HG02943 (cell line): ENCODE results near the gene SOCS1.
A peak's percentile ranks its signal among the peaks of the same experiment; 100 is the strongest.
"Not testable (repeated sequence)": the region's sequence is repeated elsewhere in the genome, so short reads cannot be mapped to it uniquely, and the experiment has no call there.

ENCODE experiments used
- ATAC-seq: cut with Tn5 transposase; IDR thresholded peaks from one replicate; pipeline ENCODE4 v1.9.1; 2021; ENCODE audit warnings: mild to moderate bottlenecking, low read depth, moderate library complexity; ENCODE audit not compliant: unreplicated experiment

The SOCS1 gene

DNA sequence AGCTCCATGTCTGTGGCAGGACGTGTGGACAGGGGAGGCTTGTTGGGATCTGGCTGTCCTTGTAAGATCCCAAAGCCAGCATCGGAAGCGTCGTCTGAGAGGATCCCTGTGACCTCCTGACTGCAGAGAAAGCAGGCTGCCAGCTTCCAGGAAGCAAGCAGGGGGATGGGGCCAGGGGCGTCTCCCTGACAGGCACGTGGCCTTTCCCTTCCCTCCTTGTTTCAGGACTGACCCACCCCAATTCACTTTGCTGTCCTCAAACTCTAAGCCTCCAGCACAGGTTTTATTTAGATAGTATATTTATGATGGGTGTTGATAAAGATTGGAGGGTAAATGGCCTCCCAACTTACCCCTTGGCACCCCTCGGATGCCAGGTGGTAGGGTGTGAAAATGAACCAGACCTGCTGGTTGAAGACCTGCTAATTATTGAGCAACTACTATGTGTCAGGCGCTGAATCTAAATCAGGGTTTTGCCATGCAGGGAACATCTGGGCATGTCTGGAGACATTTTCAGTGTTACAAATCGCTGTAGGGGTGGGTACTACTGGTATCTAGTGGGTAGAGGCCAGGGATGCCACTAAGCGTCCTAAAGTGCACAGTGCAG, 24.5 kb downstream of the SOCS1 start:
- no peak for ATAC-seq

DNA sequence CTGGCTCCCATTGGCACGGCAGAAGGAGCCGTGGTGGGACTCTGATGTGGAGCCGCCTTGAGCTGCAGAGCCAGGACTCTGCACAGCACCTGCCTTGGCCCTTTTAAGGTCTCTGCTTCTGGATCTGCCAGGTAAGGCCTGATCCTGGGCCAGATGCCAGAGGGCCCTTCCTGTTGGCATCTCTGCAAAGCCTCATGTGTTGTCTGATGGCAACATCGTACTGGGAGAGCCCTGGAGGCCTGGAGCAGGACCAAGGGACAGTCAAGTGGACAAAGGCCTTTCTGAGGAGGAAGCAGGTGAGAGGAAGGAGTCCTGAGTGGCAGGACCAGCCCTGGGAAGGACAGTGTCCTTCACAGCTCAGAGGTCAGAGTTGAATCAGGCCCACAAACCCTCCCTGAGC, 26.1 kb downstream of the SOCS1 start:
- ATAC-seq: no peak

DNA sequence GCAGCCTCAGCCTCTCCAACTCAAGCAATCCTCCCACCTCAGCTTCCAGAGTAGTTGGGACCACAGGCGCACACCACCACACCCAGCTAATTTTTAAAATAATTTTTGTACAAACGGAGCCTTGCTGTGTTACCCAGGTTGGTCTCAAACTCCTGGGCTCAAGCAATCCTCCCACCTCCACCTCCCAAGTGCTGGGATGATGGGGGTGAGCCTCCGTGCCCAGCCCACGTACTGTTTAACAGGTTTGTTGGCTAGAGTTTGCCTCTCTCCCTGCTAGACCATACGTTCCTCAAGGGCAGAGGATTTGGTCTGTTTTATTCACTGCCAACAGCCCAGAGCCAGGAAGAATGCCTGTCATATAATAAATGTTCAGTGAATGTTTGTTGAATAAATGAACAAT, 26.6 kb downstream of the SOCS1 start:
- no peak for ATAC-seq

DNA sequence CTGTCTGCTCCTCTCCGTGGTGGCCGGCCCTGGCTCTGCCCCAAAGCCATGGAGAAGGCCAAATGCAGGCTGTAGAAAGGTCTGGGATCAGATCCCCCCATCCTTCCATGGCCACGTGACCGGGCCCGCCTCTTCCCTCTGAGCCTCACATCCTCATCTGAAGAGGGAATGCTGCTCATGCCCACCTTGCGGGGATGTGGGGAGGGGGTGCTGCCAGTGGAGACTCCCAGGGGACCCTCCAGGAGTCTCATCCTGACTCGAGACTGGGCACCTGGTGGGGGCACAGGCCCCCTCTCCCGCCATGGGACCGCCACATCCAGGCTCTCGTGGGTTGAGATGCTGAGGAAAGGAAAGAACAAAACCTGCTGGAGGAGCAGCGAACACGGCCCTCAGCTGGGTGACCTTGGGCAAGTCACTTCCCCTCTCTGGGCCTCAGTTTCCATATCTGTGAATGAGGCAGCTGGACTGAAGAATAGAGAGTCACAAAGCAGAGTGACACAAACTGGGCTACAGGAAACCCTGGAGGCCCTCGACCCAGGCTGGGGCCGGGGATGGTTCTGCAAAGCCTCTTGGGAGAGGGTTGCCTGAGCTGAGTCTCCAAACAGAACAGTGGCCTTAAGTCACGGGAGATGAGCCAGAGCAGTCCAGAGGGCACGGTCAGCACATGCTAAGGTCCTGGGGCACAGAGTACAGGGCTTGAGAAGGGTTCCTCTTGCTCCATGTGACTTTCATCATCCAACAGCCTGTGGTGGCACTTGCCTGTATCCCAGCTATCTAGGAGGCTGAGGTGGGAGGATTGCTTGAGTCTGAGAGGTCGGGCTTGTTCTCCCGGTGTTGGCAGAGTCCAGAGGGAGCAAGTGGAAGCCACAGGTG, 30.1 kb downstream of the SOCS1 start:
- no peak for ATAC-seq

DNA sequence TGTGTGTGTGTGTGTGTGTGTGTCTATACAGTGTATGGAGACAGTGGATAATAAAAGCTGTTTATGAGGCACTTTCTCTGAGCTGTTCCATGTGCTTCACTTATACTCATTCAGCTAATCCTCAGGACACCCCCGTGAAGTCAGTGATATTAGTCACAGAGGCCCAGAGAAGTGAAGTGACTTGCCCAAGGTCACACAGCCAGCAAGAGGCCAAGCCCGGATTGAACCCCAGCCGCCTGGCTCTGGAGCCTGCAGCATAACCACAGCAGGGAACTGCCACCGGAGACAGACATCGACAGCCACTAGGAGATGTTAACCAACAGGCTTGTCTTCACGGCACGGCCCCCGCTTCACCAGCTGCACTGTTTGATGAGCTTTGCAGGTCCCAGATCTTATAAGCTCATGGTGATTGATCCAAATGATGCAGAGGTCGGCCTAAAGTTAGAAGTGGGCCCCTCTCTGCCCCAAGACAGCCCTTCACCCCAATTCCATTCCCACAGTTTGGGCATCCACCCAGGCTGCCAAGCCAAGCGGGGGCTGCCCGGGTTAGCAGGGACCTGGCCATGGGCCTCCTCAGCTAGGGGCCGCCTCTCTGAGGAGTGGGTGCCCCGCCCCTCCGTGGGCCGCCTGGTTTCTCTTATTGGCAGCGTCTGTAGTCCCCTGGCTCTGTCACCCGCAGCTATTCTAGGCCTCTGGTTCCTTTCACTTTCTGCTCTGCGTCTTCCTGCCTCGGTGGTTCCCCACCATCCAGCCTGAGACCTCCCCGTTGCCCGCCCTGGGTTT, 30.9 kb downstream of the SOCS1 start:
- ATAC-seq: peak; percentile 89

DNA sequence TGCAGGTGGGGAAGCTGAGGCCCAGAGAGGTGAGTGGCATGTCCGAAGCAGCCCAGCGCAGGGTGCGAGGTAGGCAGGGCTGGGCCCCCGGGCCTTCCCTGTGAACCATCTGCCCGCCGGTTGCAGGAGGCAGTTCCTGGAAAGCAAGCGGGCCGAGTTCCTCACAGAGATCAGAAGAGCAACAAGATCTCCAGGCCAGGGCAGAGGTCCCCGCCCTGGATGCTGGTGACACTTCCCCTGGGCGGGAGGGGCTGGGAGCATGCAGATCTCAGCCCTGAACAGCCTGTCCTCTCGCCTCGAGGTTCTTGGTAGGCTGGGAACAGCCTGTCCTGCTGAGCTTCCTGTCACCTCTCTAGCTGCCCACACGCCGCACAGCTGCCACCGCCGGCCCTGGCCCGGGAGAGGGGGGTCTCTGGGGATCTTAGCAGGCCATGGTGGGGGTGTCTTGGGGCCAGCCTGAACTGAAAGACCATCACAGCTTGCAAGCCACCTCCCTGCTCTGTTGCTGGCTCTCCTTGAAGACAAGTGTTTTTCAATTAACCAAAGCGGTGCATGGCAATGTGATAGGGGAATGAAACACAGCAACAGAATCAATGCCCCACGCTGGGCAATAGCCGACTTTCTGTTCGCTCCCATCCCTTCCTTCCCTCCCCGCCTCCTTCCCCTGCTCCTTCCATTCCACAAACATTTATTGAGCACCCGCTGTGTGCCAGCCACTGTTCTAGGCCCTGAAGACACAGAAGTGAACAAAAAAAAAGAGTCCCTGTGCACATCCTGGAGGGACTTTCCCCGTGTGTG, 31.7 kb downstream of the SOCS1 start:
- peak; percentile 43 for ATAC-seq

DNA sequence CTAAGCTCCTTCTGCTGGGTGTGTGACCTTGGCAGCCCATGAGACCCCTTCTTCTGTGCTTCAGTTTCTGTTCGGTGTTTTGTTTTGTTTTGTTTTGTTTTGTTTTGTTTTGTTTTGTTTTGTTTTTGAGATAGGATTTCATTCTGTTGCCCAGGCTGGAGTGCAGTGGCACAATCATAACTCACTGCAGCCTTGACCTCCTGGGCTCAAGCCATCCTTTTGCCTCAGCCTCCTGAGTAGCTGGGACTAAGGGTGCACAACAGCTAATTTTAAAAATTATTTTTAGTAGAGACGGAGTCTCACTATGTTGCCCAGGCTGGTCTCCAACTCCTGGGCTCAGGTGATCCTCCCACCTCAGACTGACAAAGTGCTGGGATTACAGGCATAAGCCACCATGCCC, 35.5 kb downstream of the SOCS1 start:
- not testable (repeated sequence) for ATAC-seq

DNA sequence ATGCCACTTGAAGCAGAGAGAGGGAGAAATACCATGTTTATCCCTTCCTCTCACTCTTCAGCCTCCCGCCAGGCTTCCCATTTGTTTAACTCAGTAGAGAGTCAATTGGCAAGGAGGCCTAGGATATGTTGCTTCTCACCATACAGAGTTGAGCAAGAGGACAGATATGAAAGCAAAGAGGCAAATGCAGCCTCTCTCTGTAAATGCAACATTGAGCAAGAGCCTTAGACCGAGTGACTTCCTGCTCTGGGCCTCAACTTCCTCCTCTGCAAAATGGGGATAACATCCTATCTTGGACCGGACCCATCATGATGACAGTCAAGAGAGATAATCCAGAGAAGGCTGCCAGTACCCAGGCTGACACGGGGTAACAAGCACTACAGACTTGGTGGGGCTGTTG, 36.8 kb downstream of the SOCS1 start:
- no peak for ATAC-seq

DNA sequence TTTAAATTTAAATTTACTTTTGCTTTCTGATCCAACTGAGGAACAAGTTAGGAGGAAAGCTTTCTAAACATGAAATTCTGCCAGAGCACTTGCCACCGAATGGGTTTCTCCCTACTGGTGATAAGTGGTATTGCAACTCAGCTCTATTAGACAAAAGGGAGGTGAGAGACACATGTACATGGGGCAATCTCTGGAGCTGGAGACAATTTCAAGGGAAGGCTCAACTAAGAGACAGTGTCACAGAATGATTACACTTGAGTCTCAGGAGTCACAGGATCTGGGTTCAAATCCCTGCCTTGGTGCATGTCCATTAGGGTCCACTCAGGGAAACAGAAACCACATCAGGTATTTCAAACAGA, 37.4 kb downstream of the SOCS1 start:
- ATAC-seq: no peak

DNA sequence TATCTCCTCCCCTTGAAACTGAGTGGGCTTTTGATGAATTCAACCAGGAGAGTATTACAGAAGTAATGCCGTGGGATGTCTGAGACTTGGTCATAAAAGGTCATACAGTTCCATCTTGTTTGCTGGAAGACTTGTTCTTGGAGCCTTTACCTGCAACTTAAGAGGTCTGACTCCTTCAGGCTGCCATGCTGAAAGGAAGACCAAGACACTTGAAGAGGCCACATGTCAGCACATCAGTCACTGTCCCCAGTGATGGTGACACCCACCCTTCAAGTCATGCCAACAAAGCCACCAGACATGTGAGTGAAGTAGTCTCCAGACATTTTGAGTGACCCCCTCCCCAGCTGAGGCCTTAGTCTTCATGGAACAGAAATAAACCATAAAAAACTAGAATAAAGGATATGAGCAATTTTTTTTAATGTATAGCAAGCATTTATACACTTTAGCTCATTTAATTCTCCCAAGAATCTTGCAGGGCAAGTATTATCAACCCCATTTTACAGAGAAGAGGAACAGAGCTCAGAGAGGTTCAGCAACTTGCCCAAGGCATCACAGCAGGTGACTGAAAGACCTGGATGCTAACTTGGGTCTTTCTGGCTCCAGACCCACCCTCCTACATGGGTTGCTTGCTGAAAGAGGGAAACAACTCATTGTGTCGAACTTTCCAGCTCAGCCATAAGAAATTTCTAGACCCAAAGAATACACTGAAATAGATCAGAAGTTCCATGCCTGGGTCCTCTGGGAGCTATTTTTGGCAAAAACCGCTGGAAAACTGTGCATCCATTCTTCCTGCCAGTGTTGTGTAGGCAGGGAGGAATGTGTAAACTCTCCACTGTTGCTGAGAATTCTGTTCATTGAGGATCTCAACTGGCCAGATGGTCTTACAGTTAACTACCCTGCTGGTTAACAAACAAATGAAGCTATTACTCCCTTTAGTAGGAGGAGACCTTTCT, 38.1 kb downstream of the SOCS1 start:
- no peak for ATAC-seq

DNA sequence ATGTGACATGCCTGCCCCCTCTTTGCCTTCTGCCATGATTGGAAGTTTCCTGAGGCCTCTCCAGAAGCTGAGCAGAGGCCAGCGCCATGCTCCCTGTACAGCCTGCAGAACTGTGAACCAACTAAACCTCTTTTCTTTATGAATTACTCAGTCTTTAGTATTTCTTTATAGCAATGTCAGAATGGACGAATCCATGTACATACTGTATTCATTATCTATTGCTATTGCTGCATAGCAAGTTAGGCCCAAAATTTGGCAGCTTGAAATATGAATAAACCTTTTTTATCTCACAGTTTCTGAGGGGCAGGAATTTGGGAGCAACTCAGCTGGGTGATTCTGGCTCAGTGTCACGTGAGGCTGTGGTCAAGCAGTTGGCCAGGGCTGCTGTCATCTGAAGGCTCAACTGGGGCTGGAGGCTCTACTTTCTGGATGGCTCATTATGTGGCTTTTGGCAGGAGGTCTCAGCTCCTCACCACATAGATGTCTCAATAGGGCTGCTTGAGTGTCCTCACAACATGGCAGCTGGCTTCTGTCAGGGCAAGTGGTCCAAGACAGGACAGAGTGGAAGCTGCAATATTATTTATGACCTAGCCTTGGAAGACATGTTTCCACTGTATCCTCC, 40.0 kb downstream of the SOCS1 start:
- ATAC-seq: no peak

DNA sequence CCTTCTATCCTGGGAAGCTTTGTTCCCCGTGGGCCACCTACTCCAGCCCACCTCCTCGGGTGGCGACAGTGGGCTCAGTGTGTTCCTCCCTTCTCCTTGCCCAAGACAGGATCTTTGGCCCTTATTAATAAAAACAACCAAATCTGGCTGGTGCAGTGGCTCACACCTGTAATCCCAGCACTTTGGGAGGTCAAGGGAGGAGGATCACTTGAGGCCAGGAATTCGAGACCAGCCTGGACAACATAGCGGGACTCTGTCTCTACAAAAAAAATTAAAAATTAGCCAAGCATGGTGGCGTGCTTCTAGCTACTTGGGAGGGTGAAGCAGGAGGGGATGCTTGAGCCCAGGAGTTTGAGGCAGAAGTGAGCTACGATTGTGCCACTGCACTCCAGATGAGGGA, 42.2 kb downstream of the SOCS1 start:
- ATAC-seq: no peak

DNA sequence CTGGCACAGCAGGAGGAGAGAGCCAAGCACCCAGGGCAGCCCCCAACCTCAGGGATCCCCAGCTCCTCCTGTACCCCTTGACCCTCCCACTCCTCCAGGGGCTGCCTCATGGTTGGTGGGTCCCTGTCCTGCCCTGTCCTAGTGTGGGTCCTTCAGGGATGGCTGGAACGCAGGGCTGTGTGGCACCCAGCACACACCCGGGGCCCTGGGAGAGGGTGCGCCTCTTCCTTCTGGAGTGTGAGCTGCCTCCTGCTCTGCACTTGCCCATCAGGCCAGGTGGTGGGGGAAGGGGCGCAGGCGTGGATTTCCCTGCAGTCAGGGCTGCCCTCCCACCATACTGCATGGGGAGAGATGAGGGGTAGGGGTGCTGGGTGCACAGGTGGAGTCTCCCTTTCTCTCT, 42.6 kb downstream of the SOCS1 start:
- ATAC-seq: no peak

DNA sequence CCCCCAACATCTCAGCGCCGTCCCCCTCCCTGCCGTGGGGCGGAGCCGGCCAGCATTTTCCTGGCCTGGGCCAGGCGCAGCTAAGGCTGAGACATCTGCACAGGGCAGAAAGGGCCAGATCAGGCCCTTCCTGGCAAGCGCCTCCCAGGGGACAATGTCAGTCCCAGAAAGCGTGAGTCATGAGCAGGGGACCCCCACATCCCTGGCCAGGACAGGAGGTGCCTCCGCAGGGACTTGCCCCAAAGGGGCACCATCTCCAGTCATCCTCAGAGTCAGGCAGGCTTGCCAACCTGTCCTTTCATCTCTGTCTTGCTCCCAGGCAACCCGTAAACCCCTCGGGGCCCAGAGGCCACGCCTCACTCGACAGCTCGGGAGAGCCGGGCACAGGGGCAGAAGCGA, 43.2 kb downstream of the SOCS1 start:
- no peak for ATAC-seq

DNA sequence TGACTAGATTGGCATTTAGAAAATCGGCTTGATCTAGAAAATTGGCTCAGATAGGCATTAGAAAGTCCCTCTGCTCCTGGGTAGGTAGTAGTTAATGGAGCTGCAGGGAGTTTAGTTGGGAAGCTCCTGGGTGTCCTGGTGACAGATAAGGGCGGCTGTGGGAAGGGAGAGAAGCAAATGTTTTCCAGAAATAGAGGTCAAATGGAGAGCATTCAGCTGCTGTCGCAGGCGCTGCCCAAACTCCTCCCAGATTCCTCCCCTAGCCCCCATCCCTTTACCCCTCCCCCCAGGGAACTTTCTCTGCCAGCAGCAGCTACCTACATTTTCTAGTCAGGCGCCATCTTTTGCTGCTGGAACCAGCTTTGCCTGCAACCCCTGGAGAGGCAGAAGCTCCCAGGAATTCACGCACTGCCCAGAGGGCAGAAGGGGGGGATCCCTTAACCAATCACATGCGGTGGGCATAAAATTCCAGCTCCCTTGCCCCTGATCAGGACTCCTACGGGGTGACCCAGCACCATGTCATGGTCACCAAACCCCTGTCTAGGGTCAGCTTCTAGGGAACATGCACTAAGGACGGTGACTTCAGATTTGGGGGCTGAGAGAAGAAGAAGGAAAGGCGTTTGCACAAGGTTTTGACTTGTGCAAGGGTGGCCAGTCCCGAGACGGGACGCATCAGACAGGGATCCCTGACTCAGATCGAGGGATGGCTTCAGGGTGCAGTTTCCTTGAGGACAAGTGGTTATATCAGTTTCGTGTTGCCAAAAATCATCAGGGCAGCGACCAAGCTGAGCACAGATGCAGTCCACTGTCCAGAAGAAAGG, 43.8 kb downstream of the SOCS1 start:
- ATAC-seq: no peak

DNA sequence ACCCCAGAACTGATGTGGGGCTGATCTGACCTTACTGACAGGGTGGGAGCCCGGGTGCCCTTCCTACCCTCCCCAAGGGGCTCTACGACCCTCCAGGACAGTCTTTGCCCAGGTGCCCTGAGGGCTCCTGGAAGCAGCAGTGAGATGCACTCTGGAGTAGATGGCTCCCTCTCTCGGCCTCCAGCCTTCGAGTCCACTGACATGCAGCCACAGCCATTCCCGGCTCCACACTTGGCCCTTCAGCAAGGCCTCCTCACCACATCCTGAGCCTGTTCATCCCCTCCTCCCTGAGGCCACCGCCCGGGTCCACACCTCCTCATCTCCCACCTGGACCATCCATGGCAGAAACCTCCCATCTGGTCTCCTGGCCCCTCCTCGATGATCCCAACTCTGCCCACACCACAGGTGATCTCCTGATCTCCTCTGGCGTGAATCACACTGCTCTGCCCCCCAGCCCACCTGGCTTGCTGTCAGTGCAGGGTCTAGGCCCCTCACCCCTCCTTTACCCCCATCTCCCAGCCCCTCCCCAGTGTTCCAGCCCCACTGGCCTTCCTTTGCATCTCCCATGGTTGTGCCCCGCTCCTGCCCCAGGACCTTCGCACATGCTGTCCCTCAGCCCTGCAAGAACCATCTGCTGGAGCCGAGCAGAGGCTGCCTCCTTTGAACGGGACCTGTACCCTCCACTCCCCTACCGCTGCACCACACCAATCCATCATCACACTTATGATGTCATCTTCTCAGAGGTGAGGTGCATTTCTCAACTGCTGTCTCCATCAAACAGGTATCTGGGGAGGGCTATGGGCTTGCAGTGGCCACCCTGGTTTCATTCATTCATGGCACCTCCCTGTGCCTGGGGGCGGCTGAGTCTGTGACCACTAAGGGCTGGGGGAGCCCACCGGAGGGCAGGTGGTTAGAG, 44.7 kb downstream of the SOCS1 start:
- ATAC-seq: no peak

DNA sequence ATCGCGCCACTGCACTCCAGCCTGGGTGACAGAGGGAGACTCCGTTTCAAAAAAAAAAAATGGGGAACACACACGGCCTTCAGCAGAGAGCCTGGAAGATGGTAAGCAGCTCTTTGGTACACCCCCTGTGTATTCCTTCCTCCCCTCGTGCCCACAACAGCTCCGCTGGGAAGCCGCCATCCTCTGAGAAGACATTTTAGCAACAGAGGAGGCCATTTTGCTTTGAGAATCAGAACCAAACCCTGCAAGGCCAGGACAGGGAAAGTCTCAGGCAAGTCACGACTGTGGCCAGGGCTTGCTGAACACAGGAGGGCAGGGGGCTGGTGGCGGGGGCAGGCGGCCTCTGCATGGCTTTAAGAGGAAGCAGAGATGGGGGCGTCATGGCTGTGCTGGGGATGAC, 45.7 kb downstream of the SOCS1 start:
- no peak for ATAC-seq
